ENCODE results near the gene DEAF1. TPM values are rescaled to one million over a fixed set of nuclear protein-coding genes. Genes with fewer than 3 reads are reported as not detected.

The DEAF1 gene
- total and polyA plus RNA-seq, 2 of the 13 experiments (the other 11 are each of a cell fraction or from before 2014, with no cell fraction given) = 22.3 to 29.6 TPM

- Histone ChIP-seq H4K20me1 (ENCODE audit: insufficient read depth, low read length) (0 out of 2 replicates have a peak, but pooled peaks cover 5% of the 10 kb centered on the region), H3K79me2 (ENCODE audit: insufficient read depth, low read length) (peaks cover 44% of the 10 kb centered on the region), H3K4me2 (ENCODE audit: low read depth, low read length) (peak overlapping the region; percentile 83), H3K9ac (ENCODE audit: insufficient read depth, low read depth, low read length) (peak overlapping the region; percentile 92), H3K9me3 (ENCODE audit: low read length) (no peaks in the 10 kb centered on the region), H2AFZ (ENCODE audit: low read length) (no peak overlapping the region), H3K4me1 (ENCODE audit: insufficient read depth, low read length) (peaks cover 74% of the 10 kb centered on the region), H3K27ac (ENCODE audit: extremely low read length, insufficient read depth, low read length) (peak overlapping the region; percentile 96), H3K27me3 (ENCODE audit: control insufficient read depth in 1 of 2, insufficient read depth in 2 of 2, low read length in 2 of 2) (no peaks in the 10 kb centered on the region; a peak in 1 of 5 replicates), H3K36me3 (replicated peaks in 1 of 2; ENCODE audit: control insufficient read depth in 1 of 2, insufficient read depth in 2 of 2, low read length in 2 of 2) (no peaks in the 10 kb centered on the region; a peak in 1 of 5 replicates), H3K4me3 (replicated peaks in 1 of 3; ENCODE audit: insufficient read depth in 1 of 3, low read depth in 2 of 3, low read length in 3 of 3) (peak overlapping the region in 2 of 3 experiments; percentile 11 to 94; a peak in 4 of 6 replicates)
- intact Hi-C loops (cut with micrococcal nuclease; ENCODE audit: unreplicated experiment) = loop anchor here (2.0 to 10.0 kb wide), 2 partner anchors 21 to 53 kb away; no protein-coding TSS in a partner anchor
- WGBS (ENCODE audit: low lambda C conversion rate) = 13% methylated on average over 6 of the region's 16 CpGs
- ATAC-seq = no peak
- CTCF ChIA-PET (ENCODE audit: low intra/inter-chr PET ratio, low total read pairs) = no interaction called here
- peak; percentile 60 for DNase-seq (ENCODE audit: low spot score)
- POLR2A ChIA-PET = interaction anchor here (1.0 to 7.9 kb wide), 11 partner anchors 8 to 353 kb away, joined by 3 to 203 read pairs (median 5); partner anchors contain the start of genes DEAF1, HRAS, TALDO1 and TMEM80
- BruUV-seq (replicated peaks) = no TSS peak
- no peak for FAIRE-seq
- in situ Hi-C loops (cut with HindIII; ENCODE audit: extremely low pct_ligation_motif_present, low pct_unique_long_range_greater_than_20kb) = no loop called here
- TF ChIP-seq NR2C2 (CRISPR knock-in tag; IDR thresholded peaks at IDR 0.05; ENCODE audit: borderline replicate concordance) = no peak
- peak; percentile 34; the same call in 1 of the 2 replicates for TF ChIP-seq LBX2 (CRISPR knock-in tag; IDR thresholded peaks at IDR 0.05; ENCODE audit: borderline replicate concordance)
- TF ChIP-seq CERS6 (CRISPR knock-in tag; IDR thresholded peaks at IDR 0.05) = no peak
- TF ChIP-seq AGO2 (optimal IDR thresholded peaks at IDR 0.05; ENCODE audit: low read depth, low read length) = peak; percentile 14
- 0 out of 2 replicates have a peak, but pooled peaks have one; percentile 9 for TF ChIP-seq REPIN1 (CRISPR knock-in tag; IDR thresholded peaks at IDR 0.05; ENCODE audit: borderline replicate concordance, low read depth)
- TF ChIP-seq CSRNP1 (CRISPR knock-in tag; IDR thresholded peaks at IDR 0.05) = no peak
- peak; percentile 56; the same call in 1 of the 2 replicates for TF ChIP-seq TMF1 (CRISPR knock-in tag; IDR thresholded peaks at IDR 0.05; ENCODE audit: low read depth)
- TF ChIP-seq ZNF407 (CRISPR knock-in tag; IDR thresholded peaks at IDR 0.05; ENCODE audit: not compliant biosample characterization) = peak; percentile 49
- TF ChIP-seq NONO (IDR thresholded peaks at IDR 0.05) = no peak
- TF ChIP-seq NONO (CRISPR knock-in tag; conservative IDR thresholded peaks at IDR 0.05) = peak; percentile 67
- no peak for TF ChIP-seq HOXA7 (CRISPR knock-in tag; IDR thresholded peaks at IDR 0.05)
Observed at GRCh38 chr11:707817-708420, 12.9 kb upstream of the DEAF1 start.
